Inferior parietal cortex (tissue), 1 donor: ENCODE results near the gene NDUFA11.
"Not testable (repeated sequence)": the region's sequence is repeated elsewhere in the genome, so short reads cannot be mapped to it uniquely, and the experiment has no call there.

Experiments used
- DNase-seq: peaks from one replicate; pipeline ENCODE4 v3.0.0-alpha.2; 2016; ENCODE audit errors: extremely low spot score

Gene NDUFA11

GRCh38 chr19:5857203-5858081, 46.1 kb downstream of the NDUFA11 start:
- DNase-seq: no peak

DNA sequence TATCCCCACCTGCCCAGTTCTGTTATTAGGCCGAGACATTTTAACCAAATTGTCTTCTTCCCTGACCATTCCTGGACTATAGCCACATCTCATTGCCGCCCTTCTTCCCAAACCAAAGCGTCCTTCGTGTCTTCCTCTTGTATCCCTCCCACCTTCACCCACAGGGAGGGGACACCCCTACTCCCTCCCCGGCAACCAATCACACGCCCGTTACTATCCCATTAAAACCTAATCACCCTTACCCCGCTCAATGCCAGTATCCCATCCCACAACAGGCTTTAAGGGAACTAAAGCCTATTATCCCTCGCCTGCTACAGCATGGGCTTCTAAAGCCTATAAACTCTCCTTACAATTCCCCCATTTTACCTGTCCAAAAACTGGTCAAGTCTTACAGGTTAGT, 48.4 kb downstream of the NDUFA11 start:
- not testable (repeated sequence) for DNase-seq

- DNase-seq: not testable (repeated sequence)
These were observed 49.5 kb downstream of the NDUFA11 start for GRCh38 chr19:5854121-5854520.

GRCh38 chr19:5851302-5851701, 52.3 kb downstream of the NDUFA11 start, which contains the start of gene FUT3:
FUT3 (minus strand) TSS chr19:5851449.
- DNase-seq: no peak

GRCh38 chr19:5850743-5851293, 52.8 kb downstream of the NDUFA11 start:
- DNase-seq: no peak

GRCh38 chr19:5850189-5850588, 53.4 kb downstream of the NDUFA11 start:
- DNase-seq: no peak

DNA sequence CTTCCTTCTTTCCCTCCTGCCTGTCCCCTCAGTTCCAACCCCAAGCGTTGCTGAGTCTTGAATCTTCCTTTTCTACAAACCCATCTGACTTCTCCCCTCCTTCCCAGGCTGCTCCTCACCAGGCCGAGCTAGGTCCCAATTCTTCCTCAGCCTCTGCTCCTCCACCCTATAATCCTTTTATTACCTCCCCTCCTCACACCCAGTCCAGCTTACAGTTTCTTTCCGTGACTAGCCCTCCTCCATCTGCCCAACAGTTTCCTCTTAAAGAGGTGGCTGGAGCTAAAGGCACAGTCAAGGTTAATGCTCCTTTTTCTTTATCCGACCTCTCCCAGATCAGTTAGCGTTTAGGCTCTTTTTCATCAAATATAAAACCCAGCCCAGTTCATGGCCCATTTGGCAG, 55.0 kb downstream of the NDUFA11 start:
- DNase-seq: not testable (repeated sequence)

GRCh38 chr19:5847846-5848245, 55.7 kb downstream of the NDUFA11 start:
- not testable (repeated sequence) for DNase-seq
